Measurements from ENCODE around the gene NEK6. TPM values are rescaled to one million over a fixed set of nuclear protein-coding genes. Genes with fewer than 3 reads are reported as not detected.
A peak's percentile ranks its signal among the peaks of the same experiment; 100 is the strongest.

Gene NEK6
- total RNA-seq, 3 donors from 2014 or later (not counting 1 experiment from before 2014, with no cell fraction given): 25.0 to 34.9 (median 33.0) TPM

- 92% methylated on average over 13 of the region's 13 CpGs for WGBS (ENCODE audit: insufficient coverage)
These were observed 81.9 kb downstream of the NEK6 start for GRCh38 chr9:124339603-124340146.

GRCh38 chr9:124340219-124341069, 82.7 kb downstream of the NEK6 start:
- 93% methylated on average over 16 of the region's 18 CpGs for WGBS (ENCODE audit: insufficient coverage)
- ATAC-seq (no peak), DNase-seq (no peak)
- Mint-ChIP-seq H3K27me3 (ENCODE audit: low read depth in 2 of 2) (no peaks in the 10 kb centered on the region), H3K27ac (no peak overlapping the region), H3K4me3 (no peak overlapping the region), H3K36me3 (no peaks in the 10 kb centered on the region), H3K9me3 (no peaks in the 10 kb centered on the region), H3K4me1 (peaks cover 0 to 6% of the 10 kb centered on the region in 2 donors)
- TF ChIP-seq CTCF (IDR thresholded peaks at IDR 0.05): no peak
- Histone ChIP-seq H3K9me3 (ENCODE audit: control insufficient read depth, insufficient read depth, low read length) (no peaks in the 10 kb centered on the region), H3K27me3 (ENCODE audit: control insufficient read depth, insufficient read depth, low read length) (no peaks in the 10 kb centered on the region), H3K27ac (ENCODE audit: low read length) (no peak overlapping the region), H3K36me3 (ENCODE audit: control insufficient read depth, insufficient read depth, low read length) (peaks cover 37% of the 10 kb centered on the region), H3K4me3 (ENCODE audit: low read length) (no peak overlapping the region), H3K4me1 (ENCODE audit: control insufficient read depth, insufficient read depth, low read length) (no peaks in the 10 kb centered on the region)
- intact Hi-C loops (cut with micrococcal nuclease): no loop called here

More at GRCh38 chr9:124339603-124340146, 81.9 kb downstream of the NEK6 start:
- TF ChIP-seq CTCF (IDR thresholded peaks at IDR 0.05): no peak
- Mint-ChIP-seq H3K4me1 (peaks cover 0 to 6% of the 10 kb centered on the region in 2 donors), H3K4me3 (no peak overlapping the region), H3K27me3 (ENCODE audit: low read depth in 2 of 2) (no peaks in the 10 kb centered on the region), H3K9me3 (no peaks in the 10 kb centered on the region), H3K36me3 (no peaks in the 10 kb centered on the region), H3K27ac (no peak overlapping the region)
- intact Hi-C loops (cut with micrococcal nuclease): no loop called here
- Histone ChIP-seq H3K27ac (ENCODE audit: low read length) (no peak overlapping the region), H3K9me3 (ENCODE audit: control insufficient read depth, insufficient read depth, low read length) (no peaks in the 10 kb centered on the region), H3K4me3 (ENCODE audit: low read length) (no peak overlapping the region), H3K27me3 (ENCODE audit: control insufficient read depth, insufficient read depth, low read length) (no peaks in the 10 kb centered on the region), H3K36me3 (ENCODE audit: control insufficient read depth, insufficient read depth, low read length) (peaks cover 37% of the 10 kb centered on the region), H3K4me1 (ENCODE audit: control insufficient read depth, insufficient read depth, low read length) (no peaks in the 10 kb centered on the region)
- no peak for ATAC-seq
- DNase-seq: no peak

GRCh38 chr9:124341455-124342170, 83.9 kb downstream of the NEK6 start:
- intact Hi-C loops (cut with micrococcal nuclease): no loop called here
- DNase-seq (no peak), ATAC-seq (no peak)
- WGBS (ENCODE audit: insufficient coverage): 85% methylated on average over 21 of the region's 21 CpGs
- Histone ChIP-seq H3K4me1 (ENCODE audit: control insufficient read depth, insufficient read depth, low read length) (no peaks in the 10 kb centered on the region), H3K36me3 (ENCODE audit: control insufficient read depth, insufficient read depth, low read length) (peaks cover 42% of the 10 kb centered on the region), H3K4me3 (ENCODE audit: low read length) (no peak overlapping the region), H3K27ac (ENCODE audit: low read length) (no peak overlapping the region), H3K27me3 (ENCODE audit: control insufficient read depth, insufficient read depth, low read length) (no peaks in the 10 kb centered on the region), H3K9me3 (ENCODE audit: control insufficient read depth, insufficient read depth, low read length) (no peaks in the 10 kb centered on the region)
- Mint-ChIP-seq H3K4me3 (no peak overlapping the region), H3K4me1 (peaks cover 0 to 6% of the 10 kb centered on the region in 2 donors), H3K36me3 (no peaks in the 10 kb centered on the region), H3K27me3 (ENCODE audit: low read depth in 2 of 2) (no peaks in the 10 kb centered on the region), H3K27ac (peak overlapping the region in 1 of 2 donors; percentile 53), H3K9me3 (no peaks in the 10 kb centered on the region)
- TF ChIP-seq CTCF (IDR thresholded peaks at IDR 0.05): no peak
